Stomach (tissue), 9 donors: ENCODE measurements around the gene GSG1L. TPM values are rescaled to one million over a fixed set of nuclear protein-coding genes. Genes with fewer than 3 reads are reported as not detected.

ENCODE experiments used
- DNase-seq, 2 donors: peaks; one replicate each; pipeline versions ENCODE4 v3.0.0 to v3.0.0-alpha.2; 2013 to 2019
- H3K27ac ChIP-seq, 5 donors: fragments of 200-600 bp in 4 of 5; sonication (generic) in 4 of 5; one replicate each; pipeline ENCODE4 v1.5.1; 2013 to 2019; ENCODE audit warnings: mild to moderate bottlenecking in 1 of 5, moderate library complexity in 1 of 5
- H3K27me3 ChIP-seq, 3 donors: fragments of 200-600 bp; sonication (generic); one replicate each; pipeline ENCODE4 v1.5.1; 2017 to 2019; ENCODE audit warnings: mixed run types in 1 of 3
- H3K36me3 ChIP-seq, 4 donors: fragments of 200-600 bp; sonication (generic); 1 replicate in 3 of 4; 2 replicates in 1 of 4; pipeline ENCODE4 v1.5.1; 2016 to 2019
- H3K4me1 ChIP-seq, 4 donors: fragments of 200-600 bp; sonication (generic); one replicate each; pipeline ENCODE4 v1.5.1; 2016 to 2019
- H3K4me3 ChIP-seq, 4 donors: fragments of 200-600 bp; sonication (generic) in 3 of 4; one replicate each; pipeline ENCODE4 v1.5.1; 2016 to 2019; ENCODE audit warnings: mild to moderate bottlenecking in 1 of 4
- H3K9me3 ChIP-seq, 4 donors: fragments of 200-600 bp; sonication (generic); one replicate each; pipeline ENCODE4 v1.5.1; 2016 to 2019
- CTCF ChIP-seq, 7 experiments: fragments of 450-650 bp in 4 of 7; fragments of 200-600 bp in 3 of 7; sonication (generic) in 3 of 7; IDR thresholded peaks; one replicate each; pipeline ENCODE4 v1.5.1; 2016 to 2019; ENCODE audit warnings: antibody characterized with exemption in 7 of 7, control low read depth in 2 of 7, mild to moderate bottlenecking in 1 of 7
- EP300 ChIP-seq: sonication (generic); formaldehyde crosslinking; IDR thresholded peaks from one replicate; pipeline ENCODE4 v1.6.1; 2017; ENCODE audit warnings: antibody characterized with exemption
- POLR2A ChIP-seq, 4 donors: fragments of 450-650 bp; IDR thresholded peaks; one replicate each; pipeline ENCODE4 v1.6.1; 2016; ENCODE audit warnings: antibody characterized with exemption in 4 of 4, control low read depth in 2 of 4, mild to moderate bottlenecking in 1 of 4, moderate library complexity in 1 of 4
- POLR2AphosphoS5 ChIP-seq, 3 donors: sonication (generic); formaldehyde crosslinking; IDR thresholded peaks; one replicate each; pipeline ENCODE4 v1.6.1; 2016; ENCODE audit warnings: antibody characterized with exemption in 3 of 3
- WGBS, 5 donors: extraction: QIAGEN DNeasy Blood & Tissue Kit in 3 of 5; methylation state at CpG; one replicate each; pipeline versions ENCODE4 v1.1.5 to v1.1.7; 2013 to 2018; 5-methylcytosine and 5-hydroxymethylcytosine counted together
- intact Hi-C: fragments of 100-400 bp; cut with DNase I; formaldehyde crosslinking; loops from one replicate; pipeline ENCODE4 v1.15.1; 2023; ENCODE audit warnings: low total_unique reads
- polyA plus RNA-seq, 3 donors: library from polyadenylated mRNA; stranded (reverse); fragments of 200-250 nt; gene quantifications; one replicate each; pipeline ENCODE4 v1.2.3, GENCODE V29; 2013
- total RNA-seq, 5 donors: library from RNA; depleted of rRNA; stranded (reverse); fragments of >200 nt; gene quantifications; one replicate each; pipeline versions ENCODE4 v1.1.0 to v1.2.3, GENCODE V29; 2014 to 2016
- donor health status: healthy with polysubstance abuse.
- donor health status: Bipolar disorder and iron deficiency.
- donor health status: healthy.

Gene GSG1L
- total and polyA plus RNA-seq, 8 donors: 0.06 TPM; not detected in 7

- H3K4me1 ChIP-seq: no peaks in the 10 kb centered on the region
- H3K4me3 ChIP-seq: no peak overlapping the region
- no peak overlapping the region for H3K27ac ChIP-seq
- intact Hi-C loops: no loop called here
- peaks cover 0 to 12% (median 8%) of the 10 kb centered on the region in 4 donors for H3K9me3 ChIP-seq
- DNase-seq: no peak
- 91 to 95% (median 93%) methylated on average over 3 of the region's 3 CpGs for WGBS, 5 donors
- no peaks in the 10 kb centered on the region for H3K27me3 ChIP-seq
- H3K36me3 ChIP-seq: no peaks in the 10 kb centered on the region
- TF ChIP-seq CTCF (IDR thresholded peaks at IDR 0.05) (no peak), POLR2AphosphoS5 (IDR thresholded peaks at IDR 0.05) (no peak), POLR2A (IDR thresholded peaks at IDR 0.05) (no peak), EP300 (no peak)
Measured at GRCh38 chr16:27993587-27993986, 69.9 kb downstream of the GSG1L start.

- intact Hi-C loops: no loop called here
- Histone ChIP-seq H3K27me3 (no peaks in the 10 kb centered on the region), H3K4me1 (no peaks in the 10 kb centered on the region), H3K36me3 (no peaks in the 10 kb centered on the region), H3K9me3 (peaks cover 0 to 12% (median 8%) of the 10 kb centered on the region in 4 donors), H3K4me3 (no peak overlapping the region), H3K27ac (no peak overlapping the region)
- no peak for DNase-seq
- no peak for TF ChIP-seq CTCF (IDR thresholded peaks at IDR 0.05)
- no peak for TF ChIP-seq POLR2A (IDR thresholded peaks at IDR 0.05)
- TF ChIP-seq EP300: no peak
- TF ChIP-seq POLR2AphosphoS5 (IDR thresholded peaks at IDR 0.05): no peak
- 67 to 91% (median 77%) methylated on average over 9 of the region's 9 CpGs for WGBS, 5 donors
Measured at GRCh38 chr16:27991876-27992275, 71.6 kb downstream of the GSG1L start.

GRCh38 chr16:27985981-27986380 is 77.5 kb downstream of the GSG1L start:
- 82 to 88% (median 85%) methylated on average over 5 of the region's 5 CpGs for WGBS, 5 donors
- no peaks in the 10 kb centered on the region for H3K4me1 ChIP-seq
- TF ChIP-seq POLR2AphosphoS5 (IDR thresholded peaks at IDR 0.05) (no peak), POLR2A (IDR thresholded peaks at IDR 0.05) (no peak), CTCF (IDR thresholded peaks at IDR 0.05) (no peak), EP300 (no peak)
- H3K36me3 ChIP-seq: no peaks in the 10 kb centered on the region
- H3K4me3 ChIP-seq: no peak overlapping the region
- intact Hi-C loops: no loop called here
- no peaks in the 10 kb centered on the region for H3K9me3 ChIP-seq
- no peaks in the 10 kb centered on the region for H3K27me3 ChIP-seq
- H3K27ac ChIP-seq: no peak overlapping the region
- DNase-seq: no peak

GRCh38 chr16:27984121-27984520 is 79.4 kb downstream of the GSG1L start:
- Histone ChIP-seq H3K27ac (no peak overlapping the region), H3K36me3 (no peaks in the 10 kb centered on the region), H3K27me3 (no peaks in the 10 kb centered on the region), H3K4me1 (no peaks in the 10 kb centered on the region), H3K4me3 (no peak overlapping the region), H3K9me3 (no peaks in the 10 kb centered on the region)
- no peak for TF ChIP-seq POLR2A (IDR thresholded peaks at IDR 0.05)
- no peak for TF ChIP-seq EP300
- TF ChIP-seq CTCF (IDR thresholded peaks at IDR 0.05): no peak
- TF ChIP-seq POLR2AphosphoS5 (IDR thresholded peaks at IDR 0.05): no peak
- intact Hi-C loops: no loop called here
- 84 to 87% (median 85%) methylated on average over 7 of the region's 7 CpGs for WGBS, 5 donors
- no peak for DNase-seq
